GM21423 (cell line): Measurements from ENCODE around the gene KCND1.

Source experiments
- ATAC-seq: cut with Tn5 transposase; IDR thresholded peaks from one replicate; pipeline ENCODE4 v1.9.1; 2021; ENCODE audit warnings: mild to moderate bottlenecking, moderate library complexity; ENCODE audit not compliant: unreplicated experiment

The KCND1 gene

GRCh38 chrX:48914593-48915493 lies 56.8 kb downstream of the KCND1 start:
- ATAC-seq, result no peak

GRCh38 chrX:48913605-48914366 lies 57.9 kb downstream of the KCND1 start:
- no peak for ATAC-seq

- peak; percentile 61 for ATAC-seq
Observed at GRCh38 chrX:48911412-48912182, 60.0 kb downstream of the KCND1 start, which contains the start of gene SLC35A2. TSS of gene SLC35A2 (minus strand) at chrX:48911646. CDS start at chrX:48911636, 10 bp downstream.
